T-helper 1 cell (primary cell): ENCODE data around the gene KIFC3.
"Not testable (repeated sequence)": the region's sequence is repeated elsewhere in the genome, so short reads cannot be mapped to it uniquely, and the experiment has no call there.

Experiments
- DNase-seq, 5 donors: peaks; one replicate each; pipeline ENCODE4 v3.0.0-alpha.2; 2012 to 2020

Gene KIFC3

DNA sequence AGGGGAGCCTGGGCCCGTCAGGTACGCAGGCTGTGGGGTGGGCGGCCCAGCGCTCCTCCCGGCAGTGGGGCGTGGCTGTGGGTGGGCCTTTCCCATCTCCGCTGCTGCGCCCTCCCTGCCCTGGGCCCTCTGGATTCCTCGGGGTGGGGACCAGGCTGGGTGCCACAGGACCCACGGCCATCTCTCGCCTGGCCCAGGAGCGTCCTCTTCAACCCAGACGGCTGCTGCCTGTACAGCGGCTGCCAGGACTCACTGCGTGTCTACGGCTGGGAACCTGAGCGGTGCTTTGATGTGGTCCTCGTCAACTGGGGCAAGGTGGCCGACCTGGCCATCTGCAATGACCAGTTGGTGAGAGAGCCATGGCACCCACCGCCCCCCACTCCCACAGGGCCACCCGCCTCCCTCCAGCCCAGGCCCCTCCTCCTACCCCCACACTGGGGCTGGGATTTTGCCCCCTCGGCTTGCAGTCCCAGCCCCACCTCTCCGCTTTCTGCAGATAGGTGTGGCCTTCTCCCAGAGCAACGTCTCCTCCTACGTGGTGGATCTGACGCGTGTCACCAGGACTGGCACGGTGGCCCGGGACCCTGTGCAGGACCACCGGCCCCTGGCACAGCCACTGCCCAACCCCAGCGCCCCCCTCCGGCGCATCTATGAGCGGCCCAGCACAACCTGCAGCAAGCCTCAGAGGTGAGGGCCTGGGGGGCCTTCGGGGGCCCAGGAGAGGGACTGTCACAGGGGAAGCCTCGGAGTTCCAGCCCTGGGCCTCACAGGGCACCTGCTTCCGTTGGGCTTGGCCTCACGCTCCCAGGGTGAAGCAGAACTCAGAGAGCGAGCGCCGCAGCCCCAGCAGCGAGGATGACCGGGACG lies 49.5 kb downstream of the KIFC3 start:
- no peak for DNase-seq

GRCh38 chr16:57752203-57752580 lies 50.1 kb downstream of the KIFC3 start:
- no peak for DNase-seq

- DNase-seq = no peak
Observed at GRCh38 chr16:57751539-57752202, 50.6 kb downstream of the KIFC3 start.

DNA sequence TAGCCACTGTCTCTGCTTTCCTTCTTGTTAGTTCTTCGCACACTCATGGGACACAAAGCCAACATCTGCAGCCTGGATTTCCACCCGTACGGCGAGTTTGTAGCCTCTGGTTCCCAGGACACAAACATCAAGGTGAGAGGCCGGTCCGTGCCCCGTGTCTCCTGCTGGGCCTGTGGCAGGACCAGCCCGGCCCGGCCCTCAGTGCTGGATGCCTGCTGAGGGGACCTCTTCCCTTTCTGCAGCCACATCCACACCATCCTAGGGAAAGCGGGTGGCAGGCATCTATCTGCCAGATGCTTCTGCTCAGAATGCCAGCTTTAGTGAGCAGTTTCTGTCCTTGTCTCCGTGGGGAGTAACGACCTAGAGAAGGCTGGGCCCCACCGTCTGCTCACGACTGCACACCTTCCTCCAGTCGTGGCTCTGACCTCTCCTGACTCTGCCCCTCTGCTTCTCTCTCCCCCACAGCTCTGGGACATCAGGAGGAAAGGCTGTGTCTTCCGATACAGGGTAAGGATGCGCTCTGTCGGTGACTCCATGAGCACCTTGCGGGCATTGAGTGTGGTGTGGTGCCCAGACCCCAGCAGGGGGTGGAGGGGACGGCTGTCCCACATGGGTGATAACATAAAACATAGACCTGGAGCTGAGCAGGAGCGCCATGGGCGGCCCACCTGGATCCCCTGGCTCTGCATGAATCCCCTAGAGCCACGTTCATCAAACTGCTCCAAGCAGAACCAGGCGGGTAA lies 51.3 kb downstream of the KIFC3 start:
- DNase-seq = no peak

DNA sequence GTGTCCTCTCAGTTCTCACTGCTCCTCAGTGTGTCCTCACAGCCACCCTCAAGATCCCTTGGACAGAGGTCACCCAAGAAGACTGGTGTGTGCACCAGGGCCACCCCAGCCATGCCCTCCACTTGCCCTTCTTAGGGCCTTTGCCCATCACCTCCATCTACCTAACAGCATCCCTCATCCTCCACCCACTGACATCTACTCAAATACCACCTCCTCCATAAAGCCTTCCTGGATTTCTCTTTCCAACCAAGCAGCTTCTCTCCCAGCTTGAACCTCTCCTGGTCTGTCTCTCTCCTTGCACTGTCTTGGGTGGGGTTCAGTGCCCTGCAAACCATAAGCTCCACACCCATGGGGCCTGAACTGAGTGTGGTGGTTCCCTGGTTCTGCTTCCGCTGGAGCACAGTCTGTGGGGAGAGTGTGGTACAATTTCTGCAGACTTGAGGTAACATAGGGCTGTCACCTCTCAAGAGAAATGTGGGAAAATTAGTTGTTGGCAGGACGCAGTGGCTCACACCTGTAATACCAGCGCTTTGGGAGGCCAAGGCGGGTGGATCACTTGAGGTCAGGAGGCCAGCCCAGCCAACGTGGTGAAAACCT lies 52.3 kb downstream of the KIFC3 start:
- DNase-seq = no peak

DNA sequence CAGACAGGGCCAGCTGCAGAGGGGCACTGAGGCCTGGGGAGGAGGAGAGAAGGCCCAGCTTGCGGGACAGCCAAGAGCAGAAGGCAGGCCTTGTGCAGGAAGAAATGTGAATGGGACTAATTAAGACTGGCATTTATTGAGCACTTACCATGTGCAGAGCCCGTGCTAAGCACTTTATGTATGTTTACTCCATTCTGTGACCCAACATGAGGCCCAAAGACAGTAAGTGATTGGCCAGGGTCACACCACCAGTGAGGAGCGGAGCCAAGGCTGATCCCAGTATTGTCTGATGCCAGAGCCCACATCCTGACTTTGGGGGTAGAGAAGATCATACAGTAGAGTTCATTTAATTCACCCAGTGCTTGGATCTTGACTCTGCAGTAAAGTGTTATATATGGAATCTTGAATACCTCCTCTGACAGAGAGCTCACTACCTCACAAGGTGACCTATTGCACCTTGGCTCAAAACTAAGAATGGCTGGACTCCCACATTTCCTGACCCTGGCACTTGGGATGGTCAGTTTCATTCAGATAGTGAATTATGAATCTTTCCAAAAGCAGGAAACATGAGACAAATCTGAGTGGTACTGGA lies 53.1 kb downstream of the KIFC3 start:
- DNase-seq = no peak

- no peak for DNase-seq
Observed at GRCh38 chr16:57748596-57748995, 53.7 kb downstream of the KIFC3 start.

DNA sequence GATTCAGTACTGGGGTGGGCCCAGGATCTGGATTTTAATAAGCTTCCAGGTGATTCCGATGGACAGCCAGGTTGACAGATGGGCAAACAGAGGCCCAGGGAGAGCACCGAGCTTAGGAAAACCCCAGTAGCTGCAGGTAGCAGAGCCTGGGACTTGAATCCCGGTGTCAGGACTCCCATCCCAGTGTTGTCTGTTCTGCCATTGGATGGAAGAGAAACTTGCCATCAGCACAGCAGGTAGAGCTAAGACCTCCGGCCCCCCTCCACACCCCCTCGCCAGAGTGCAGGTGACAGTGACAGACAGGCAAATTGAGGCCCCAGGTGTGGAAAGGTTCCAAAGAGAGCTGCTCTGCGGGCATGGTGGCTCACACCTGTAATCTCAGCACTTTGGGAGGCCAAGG lies 54.3 kb downstream of the KIFC3 start:
- no peak for DNase-seq

- no peak for DNase-seq
Observed at GRCh38 chr16:57747496-57747895, 54.8 kb downstream of the KIFC3 start.

- no peak for DNase-seq
Observed at GRCh38 chr16:57747091-57747490, 55.2 kb downstream of the KIFC3 start.

DNA sequence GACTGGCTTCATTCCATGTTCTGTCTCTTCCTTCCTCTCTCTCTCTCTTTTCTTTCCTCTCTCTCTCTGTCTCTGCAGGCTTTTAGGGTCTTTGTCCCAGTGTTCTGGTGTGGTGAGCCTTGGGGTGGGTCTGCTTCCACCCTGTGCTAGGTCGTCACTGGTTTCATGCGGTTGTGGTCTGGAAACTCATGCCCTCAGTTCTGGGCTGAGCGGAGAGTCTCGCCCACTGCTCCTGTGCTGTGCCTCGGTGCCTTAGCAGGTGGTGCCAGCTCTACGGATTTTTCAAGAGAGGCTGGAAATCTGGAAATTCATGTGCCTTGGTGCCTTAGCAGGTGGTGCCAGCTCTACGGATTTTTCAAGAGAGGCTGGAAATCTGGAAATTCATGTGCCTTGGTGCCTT lies 56.0 kb downstream of the KIFC3 start:
- DNase-seq = not testable (repeated sequence)

- no peak for DNase-seq
Observed at GRCh38 chr16:57745768-57746167, 56.5 kb downstream of the KIFC3 start.

DNA sequence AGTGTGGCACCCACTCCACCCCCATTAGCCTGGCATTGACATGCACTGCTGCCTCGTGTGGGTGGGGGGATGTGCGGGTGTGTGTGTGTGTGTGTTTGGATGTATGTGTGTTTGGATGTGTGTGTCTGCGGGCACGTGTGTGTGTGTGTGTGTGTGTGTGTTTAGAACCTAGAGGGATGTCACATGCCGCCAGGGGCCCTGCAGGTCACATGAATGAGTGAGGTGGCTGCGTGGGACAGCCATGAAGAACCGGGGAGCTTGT lies 57.7 kb downstream of the KIFC3 start:
- DNase-seq = no peak

DNA sequence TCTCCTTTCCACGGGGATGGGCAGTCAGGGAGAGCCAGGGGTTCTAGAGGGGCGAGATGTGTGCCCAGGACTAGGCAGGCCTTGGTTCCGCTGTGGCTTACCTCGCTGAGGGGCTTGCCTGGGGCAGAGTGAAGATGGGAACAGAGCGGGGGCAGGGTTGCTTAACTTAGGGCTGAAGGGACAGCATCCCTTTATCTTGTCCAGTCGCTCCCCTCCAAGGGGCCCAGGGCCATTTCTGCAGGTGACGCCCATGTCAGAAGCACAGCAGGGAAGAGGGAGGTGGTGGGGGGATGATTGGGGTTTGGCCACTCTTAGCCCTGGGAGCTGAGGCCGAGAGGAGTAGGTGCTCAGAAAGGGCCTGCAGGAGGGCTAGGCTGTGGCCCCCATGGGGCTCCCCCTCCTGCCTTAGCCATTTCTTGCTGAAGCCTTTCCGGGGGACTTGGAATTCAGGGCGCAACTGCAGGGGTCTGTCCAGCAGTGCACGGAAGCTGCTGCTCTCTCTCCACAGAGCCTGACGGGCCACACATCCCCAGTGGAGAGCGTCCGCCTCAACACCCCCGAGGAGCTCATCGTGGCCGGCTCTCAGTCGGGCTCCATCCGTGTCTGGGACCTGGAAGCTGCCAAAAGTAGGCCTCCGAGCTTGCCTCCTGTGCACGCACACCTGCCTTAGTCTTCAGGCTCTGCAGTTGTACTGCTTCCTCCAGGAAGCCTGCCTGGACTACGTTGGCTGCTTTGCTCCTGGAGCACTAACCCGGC lies 58.2 kb downstream of the KIFC3 start:
- no peak for DNase-seq

DNA sequence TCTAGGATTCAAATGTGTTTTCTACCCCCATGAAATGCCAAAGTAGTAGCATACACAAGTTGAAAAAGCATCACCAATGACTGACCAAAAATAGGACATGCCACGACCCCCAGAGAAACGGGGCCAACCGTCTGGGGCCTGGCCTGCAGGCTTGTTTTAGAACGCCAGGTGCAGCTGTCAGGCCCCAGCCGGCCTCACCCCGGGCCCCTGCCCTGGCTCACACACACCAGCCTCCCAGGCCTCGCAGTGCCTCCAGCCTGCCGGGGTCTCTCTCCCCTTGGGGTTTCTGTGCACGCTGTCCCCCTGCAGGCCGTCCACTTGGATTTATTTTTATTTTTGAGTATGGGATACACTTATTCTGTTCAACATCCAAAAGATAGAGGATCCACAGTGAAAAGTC lies 58.8 kb downstream of the KIFC3 start:
- DNase-seq = no peak

DNA sequence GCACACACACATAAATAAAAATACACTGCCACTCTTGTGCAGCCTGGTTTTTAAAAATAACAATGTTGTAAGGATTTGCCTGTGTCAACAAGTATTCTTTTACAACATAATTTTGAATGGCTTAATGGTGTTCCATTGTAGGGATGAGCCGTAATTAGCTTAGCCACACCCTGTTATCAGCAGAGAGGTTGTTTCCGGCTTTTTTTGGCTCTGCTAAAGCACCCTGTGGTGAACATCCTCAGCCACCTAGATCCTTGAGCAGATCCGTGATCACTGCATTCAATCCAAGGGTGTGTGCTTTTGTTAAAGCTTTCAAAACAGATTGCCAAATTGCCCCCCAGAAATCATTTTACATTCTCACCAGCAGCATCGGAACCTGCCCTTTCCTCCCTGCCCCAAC lies 59.7 kb downstream of the KIFC3 start:
- no peak for DNase-seq

DNA sequence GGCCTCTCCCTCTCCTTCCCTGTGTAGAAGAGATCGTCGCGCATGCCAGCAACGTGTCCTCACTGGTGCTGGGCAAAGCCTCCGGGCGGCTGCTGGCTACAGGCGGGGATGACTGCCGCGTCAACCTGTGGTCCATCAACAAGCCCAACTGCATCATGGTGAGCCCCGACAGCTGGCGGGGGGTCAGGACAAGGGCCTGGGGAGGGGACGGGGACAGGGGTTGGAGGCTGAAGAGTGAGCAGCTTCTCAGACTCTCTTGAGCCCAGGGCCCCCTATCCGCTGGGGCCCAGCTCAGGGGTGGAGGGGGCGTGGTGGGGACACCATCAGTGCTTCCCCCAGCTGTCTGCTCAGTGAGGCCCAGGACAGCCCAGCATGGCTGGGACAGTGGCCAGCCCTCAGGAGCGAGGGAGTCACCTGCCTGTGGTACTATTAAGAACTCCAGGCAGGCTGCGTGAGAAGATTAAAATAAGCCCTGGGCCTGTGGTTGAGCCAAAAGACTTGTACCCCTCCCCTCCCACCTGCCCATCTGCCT lies 60.6 kb downstream of the KIFC3 start:
- DNase-seq = no peak

DNA sequence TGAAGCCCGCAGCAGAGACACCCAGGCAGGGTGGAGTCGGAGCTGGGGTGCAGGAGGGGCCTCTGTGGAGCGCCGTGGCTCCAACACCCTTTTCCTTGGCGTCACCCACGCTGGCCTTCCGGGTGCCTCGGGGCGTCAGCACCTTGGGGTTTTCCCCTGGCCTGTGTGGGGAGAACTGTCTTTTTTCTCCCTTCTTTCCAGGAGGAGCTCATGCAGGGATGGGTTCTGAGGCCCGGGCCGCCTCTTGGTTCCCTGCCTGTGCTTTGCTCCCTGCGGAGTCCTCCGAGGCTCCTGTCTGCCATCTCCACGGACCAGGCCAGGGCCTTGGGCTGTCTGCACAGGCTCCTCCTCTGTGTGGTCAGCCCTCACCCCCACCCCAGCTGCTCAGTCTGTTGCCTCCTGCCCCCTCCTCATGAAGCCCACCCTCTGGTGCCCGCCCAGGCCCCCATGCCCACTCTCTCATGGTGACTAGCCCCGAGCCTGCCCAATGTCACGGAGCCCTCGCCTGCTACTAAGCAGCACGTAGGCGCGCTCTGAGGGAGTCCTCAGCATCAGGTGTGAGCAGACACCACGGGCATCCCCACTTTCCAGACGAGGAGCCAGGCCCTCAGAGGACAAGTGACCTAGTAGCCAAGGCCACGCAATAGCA lies 61.7 kb downstream of the KIFC3 start:
- no peak for DNase-seq

- no peak for DNase-seq
Observed at GRCh38 chr16:57739756-57740422, 62.4 kb downstream of the KIFC3 start.

- no peak for DNase-seq
Observed at GRCh38 chr16:57738844-57739243, 63.4 kb downstream of the KIFC3 start.
